NCI-H146 treated with DMSO at 0.1 percent for 48 hours (cell line): ENCODE results near the gene SGMS1.
"Not testable (repeated sequence)": the region's sequence is repeated elsewhere in the genome, so short reads cannot be mapped to it uniquely, and the experiment has no call there.

ENCODE experiments used
- DNase-seq: peaks from one replicate; lab custom pipeline; 2025; ENCODE audit not compliant: unreplicated experiment; lab: John Stamatoyannopoulos, UW

Gene SGMS1

DNA sequence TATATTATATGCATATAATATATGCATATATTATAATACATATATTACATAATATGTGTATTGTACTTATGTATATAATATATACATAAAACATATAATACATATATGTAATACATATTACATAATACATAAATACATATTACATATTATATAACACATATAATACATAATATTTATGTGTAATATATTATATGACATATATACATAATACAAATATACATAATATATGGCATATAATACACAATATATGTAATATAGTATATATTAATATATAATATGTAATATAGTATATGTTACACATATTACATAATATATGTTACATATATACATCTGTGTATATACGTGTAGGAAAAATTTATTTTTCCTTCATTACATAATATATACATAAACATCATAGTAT, 63.4 kb downstream of the SGMS1 start:
- DNase-seq, result no peak

DNA sequence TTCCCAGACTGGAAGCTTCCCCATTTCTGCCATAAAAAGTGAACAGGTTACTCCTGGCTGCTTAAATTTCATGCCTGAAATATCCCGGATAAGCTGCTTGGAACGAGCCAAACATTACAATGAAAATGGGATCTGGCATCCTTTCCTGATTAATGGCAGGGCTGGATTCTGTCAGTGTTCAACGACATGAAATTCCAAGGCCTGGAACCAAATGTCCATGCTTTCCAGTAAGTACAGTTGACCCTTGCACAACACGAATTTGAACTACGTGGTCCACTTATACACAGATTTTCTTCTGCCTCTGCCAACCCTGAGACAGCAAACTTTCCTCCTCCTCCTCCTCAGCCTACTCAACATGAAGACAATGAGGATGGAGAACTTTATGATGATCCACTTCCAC, 65.4 kb downstream of the SGMS1 start:
- DNase-seq, result no peak

DNA sequence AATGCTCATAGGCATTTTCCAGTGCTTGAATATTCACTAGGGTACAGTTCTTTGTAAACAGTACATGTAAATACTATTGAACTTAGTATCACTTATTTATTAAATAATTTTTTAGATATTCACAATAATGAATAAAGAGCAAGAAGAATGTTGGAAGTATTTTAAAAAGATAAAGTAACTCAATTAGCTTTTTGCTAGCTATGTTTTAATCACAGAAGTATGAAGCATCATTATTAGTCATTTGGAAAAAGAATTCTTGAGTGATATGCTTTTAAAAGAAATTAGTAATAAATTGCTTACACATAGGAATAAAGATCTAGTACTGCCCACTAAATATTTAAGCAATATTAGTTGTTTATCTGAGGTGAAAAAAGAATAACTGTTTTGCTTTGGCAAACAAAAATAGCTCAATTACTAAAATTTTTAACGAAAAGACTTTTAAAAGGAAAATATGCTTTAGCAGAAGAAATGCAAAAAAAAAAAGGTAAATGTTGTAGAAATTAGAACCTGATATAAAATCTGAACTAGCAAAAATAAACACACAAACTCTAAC, 66.5 kb downstream of the SGMS1 start:
- DNase-seq, result no peak

DNA sequence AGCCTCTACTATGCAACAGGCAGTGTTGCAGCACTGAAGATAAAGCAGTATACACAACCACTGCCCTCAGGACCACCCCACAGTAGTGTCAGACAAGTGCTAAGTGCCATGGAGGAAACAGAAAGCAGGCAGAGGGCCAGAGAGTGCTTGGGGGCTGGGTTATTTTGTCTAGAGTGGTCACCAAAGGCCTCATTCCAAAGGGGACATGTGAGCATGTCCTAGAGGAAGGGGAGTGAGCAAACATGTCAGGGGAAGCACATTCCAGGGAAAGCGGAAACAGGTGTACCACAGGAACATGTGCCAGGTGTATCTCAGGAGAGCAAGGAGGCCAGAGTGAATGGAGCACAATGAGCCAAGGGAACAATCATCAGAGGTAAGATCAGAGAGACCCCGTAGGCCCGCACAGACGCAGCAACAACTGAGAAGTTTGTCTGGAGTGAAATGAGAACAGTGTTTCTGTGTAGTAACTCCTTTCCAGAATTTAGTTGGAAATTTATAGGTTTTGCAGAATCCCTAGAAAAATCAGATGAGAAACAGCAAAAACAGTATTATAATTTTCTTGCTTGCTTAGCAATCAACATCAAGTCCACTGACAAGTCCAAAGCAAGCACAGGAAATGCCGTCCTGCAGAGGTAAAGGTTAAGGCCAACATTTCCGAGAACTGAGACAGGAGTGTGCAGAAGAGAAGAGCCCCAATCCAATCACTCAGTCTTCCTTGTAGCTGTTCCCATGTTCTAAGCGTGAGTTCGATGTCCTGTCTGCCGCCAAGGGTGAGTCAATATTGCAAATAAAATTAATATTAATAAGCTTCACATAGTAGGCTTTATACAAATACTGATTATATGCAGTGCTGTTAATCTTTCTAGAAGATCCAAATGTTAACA, 67.3 kb downstream of the SGMS1 start:
- no peak for DNase-seq

DNA sequence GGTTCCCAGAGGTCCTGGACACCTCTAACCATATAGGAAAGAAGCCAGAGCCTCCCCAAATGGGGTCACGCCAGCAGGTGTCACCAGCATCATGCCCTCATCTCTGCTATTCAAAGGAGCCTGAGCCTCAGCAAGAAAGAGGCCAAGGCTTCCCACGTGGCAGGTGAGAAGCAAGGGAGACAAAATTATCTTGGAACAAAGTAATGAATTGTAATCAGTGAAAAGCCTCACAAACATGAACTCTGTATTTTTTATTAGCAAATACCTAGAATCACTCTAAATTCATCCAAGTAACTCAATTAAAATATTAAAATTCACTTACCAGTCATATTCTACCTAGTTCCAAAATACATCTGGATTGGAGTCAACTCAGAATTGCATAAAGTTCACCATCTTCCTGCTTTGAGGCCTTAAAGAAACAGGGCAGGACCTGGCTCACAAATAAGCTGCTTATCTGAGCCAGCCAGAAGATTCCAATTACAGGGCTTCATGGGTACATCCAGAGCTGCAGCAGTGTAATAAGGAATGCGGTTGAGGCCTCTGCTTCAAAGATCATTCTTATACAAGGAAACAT, 68.7 kb downstream of the SGMS1 start:
- no peak for DNase-seq

DNA sequence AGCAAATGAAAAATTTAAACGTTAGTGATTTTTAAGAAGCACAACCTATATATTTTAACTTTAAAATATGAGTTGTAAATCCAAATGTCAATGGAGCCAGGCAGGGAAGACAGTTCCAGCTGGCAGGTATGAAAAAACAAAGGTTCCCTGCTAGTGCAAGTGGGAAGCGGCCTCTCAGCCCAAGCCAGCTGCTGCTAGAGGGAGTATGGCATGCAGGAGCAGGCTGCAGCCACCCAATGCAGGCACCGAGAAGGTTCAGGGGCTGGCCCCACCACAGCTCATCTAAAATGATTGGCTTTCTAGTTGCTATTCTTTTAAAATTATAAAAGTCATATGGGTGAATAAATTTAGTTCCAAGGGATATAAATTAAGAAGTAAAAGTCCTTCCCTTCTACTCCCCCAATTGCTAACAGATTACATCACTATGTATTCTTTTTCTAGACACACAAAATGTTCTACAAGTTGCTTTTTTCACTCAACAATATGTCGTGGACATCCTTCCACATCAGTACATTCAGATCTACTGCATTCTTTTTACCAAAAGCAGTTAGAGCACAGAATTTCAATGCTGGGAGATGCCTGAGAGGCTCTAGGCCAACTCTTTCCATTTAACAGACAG, 69.3 kb downstream of the SGMS1 start:
- no peak for DNase-seq

DNA sequence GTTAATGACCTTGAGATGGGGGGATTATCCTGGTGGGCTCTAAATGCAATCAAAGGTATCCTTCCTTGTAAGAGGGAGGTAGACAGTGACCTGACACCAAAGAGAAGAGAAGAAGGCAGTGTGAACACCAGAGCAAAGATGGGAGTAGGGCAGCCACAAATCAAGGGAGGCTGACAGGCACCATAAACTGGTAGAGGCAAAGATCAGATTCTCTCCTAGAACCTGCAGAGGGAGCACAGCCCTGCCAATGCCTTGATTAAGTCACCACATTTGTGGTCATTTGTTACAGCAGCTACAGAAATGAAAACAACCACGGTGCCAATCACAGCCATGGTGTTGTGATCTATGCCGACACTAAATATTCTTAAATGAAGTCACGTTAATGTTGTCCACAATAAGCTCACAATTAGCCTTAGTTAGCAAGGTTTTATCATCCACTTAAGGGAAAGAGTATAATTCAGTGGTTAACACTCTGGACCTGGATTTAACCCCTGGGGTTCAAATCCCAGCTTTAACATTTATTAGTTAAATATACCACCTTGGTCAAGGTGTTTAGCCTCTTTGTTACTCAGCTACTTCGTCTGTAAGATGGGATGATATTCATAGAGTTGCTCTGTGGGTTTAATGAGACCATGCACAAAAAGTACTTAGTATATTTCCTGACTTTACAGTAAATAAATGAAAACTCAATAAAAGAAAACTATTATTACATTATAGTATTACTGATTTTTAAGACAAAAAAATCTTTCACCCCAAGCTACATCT, 70.8 kb downstream of the SGMS1 start:
- no peak for DNase-seq

DNA sequence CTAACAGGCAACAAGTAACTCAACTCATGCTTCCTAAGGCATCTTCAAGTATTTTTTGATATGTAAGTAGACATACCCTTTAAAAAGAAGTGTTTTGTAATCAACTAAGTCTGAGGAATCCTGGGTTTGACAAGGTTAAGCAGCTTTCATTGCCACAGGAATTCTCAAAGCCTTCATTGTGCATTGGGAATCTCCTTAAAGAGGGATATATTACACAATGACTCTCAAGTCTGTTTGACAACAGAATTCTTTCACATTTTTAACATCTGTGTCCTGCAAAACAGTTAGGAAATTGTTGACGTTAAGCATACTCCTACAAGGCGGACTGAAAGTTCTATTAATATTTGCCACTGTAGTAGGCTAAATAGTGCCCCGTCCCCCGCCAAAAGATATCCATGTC, 71.4 kb downstream of the SGMS1 start:
- DNase-seq, result no peak

DNA sequence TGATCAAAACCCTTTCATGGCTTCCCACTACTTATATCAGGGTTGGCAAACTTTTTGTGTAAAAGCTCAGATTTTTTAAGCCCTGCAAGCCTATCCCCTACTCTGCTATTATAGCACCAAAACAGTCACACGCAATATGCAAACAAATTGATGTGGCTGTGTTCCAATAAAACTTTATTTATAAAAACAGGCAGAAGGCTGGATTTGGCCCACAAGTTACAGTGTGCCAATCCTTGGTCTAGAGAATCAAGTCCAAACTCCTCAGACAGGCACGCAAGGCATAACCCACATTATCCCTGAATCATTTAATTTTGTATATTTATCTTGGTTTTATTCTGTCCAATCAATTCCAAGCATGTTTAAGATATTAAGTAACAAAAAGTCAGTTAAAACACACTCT, 71.9 kb downstream of the SGMS1 start:
- DNase-seq, result no peak

DNA sequence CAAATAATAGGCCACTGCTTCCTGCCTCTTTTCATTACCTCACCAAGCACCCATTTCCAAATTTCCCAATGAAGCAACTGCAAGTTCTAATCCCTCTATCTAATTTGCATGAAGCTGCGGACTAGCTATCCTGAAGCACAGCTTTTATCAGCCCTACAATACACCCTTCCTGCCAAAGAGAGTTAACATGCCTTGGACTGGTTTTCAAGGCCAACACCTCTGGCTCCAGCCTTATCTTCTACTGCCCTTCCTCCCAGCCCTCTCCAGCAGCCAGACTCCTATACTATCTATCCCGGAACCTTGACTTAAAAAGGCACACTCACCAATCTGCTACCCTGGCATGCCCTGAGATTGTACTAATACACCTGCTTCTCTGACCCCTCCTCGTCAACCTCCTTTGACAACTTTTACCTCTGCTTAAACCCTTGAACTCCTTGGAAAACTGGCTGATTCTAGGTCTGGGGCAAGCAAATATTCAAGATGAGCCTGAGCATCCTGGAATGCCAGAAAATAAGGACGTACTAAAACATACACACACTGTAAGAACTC, 73.4 kb downstream of the SGMS1 start:
- DNase-seq, result no peak

DNA sequence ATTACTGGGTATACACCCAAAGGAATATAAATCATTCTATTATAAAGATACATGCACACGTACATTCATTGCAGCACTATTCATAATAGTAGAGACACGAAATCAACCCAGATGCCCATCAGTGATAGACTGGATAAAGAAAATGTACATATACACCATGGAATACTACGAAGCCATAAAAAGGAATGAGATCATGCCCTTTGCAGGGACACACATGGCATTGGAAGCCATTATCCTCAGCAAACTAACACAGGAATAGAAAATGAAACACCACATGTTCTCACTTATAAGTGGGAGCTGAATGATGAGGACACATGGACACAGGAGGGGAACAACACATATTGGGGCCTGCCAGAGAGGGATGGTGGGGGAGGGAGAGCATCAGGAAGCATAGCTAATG, 74.6 kb downstream of the SGMS1 start:
- not testable (repeated sequence) for DNase-seq

DNA sequence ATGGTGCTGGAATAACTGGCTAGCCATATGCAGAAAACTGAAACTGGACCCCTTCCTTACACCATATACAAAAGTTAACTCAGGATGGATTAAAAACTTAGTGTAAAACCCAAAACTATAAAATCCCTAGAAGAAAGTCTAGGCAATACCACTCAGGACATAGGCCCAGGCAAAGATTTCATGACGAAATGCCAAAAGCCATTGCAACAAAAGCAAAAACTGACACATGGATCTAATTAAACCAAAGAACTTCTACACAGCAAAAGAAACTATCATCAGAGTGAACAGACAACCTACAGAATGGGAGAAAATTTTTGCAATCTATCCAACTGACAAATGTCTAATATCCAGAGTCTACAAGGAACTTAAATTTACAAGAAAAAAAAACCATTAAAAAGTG, 75.3 kb downstream of the SGMS1 start:
- not testable (repeated sequence) for DNase-seq

DNA sequence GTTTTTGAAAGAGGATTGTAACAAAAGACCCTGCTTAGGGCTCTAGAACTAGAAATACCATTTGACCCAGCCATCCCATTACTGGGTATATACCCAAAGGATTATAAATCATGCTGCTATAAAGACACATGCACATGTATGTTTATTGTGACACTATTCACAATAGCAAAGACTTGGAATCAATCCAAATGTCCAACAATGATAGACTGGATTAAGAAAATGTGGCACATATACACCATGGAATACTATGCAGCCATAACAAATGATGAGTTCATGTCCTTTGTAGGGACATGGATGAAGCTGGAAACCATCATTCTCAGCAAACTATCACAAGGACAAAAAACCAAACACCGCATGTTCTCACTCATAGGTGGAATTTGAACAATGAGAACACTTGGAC, 77.5 kb downstream of the SGMS1 start:
- DNase-seq, result not testable (repeated sequence)

DNA sequence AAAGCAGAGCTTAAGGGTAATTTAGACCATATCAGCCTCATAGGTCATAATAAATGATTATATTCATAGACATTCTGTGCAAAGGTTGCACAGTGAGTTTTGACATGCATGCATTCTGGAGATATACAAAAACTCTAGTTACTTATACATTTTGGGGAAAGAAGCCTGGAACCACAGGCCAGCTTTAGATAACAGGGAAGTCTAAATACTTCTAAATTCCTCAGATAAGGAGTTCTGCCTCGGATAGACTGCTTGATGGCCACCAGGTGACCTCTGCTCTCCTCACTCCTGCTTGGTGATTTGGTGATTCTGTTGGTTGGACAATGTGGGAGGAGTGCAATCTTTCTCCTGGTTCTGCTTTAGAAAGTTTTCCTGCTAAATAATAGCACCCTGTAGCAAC, 77.9 kb downstream of the SGMS1 start:
- DNase-seq, result no peak

DNA sequence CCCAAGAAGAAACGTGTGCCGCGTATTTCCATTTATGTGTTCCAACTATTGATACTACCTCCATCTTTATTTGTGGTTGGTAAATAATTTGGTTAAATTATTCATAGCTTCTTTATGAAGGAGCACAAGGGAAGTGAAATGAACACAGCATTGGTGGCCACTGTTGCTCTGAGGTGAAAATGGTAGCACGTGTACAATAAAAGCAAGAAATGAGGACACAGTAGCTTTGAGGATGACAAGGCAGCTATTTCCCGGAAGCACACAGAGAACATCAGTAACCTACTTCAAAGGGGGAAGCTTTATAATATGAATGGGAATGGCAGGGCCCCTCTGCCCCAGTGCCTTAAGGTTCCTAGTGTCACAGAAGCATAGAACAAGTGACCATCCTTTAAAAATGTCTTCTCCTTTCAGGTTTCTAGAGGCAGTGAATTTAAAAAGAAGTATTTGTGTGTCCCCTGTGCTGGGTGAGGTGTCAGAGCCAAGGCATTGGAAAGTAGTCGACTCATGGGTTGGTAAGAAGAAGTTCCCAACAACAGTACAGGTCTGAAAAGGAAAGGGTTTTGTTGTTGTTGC, 78.8 kb downstream of the SGMS1 start:
- DNase-seq, result no peak

DNA sequence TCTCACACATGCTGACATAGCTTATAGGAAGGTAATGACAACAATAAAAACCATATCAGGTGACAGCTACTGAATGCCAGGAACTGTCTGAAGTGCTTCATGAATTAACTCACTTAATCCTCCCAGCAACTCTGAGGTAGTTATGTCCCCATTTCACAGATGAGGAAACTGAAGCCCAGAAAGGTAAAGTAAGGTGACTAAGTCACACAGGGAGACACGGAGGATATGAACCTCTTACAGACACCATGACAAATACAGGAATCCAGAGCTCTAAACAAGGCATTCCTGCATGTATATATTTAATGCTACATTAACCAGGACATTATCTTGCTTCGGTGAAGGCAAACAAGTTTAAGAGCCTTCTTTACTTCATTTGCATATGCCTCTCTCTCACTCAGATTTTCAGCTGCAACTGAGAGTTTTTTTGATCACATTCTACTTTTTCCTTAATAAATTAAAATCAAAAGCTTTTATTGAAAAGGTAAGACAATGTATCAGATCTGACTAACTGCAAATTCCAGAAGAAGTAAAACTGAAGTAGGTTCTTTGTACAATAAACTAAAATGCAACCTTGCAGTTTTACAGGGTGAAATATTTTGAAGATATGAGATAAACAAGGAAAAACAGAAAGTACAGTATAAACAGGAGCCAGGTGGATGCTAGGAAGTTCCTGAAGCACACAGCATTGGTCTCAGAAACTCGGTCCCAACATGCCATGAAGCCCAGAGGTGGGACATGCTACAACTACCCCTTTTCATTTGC, 79.5 kb downstream of the SGMS1 start:
- DNase-seq, result no peak

DNA sequence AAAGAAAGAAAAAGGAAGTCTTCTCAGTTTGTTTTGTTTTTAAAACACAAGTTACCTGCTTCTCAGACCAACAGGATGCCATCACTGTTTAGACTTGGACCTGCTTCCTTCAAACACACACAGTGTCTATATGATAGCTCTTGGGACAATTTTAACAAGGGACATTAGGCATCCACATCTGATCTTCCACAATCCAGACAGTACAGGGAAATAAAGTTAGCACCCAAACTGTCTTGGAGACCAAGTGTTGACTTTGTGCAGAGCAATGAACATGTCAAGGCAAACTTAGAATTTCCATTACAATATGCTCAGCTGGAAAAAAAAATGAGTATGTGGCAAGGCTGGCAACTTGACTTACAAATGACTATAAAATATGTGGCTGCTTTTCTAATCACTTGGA, 80.9 kb downstream of the SGMS1 start:
- DNase-seq, result no peak

DNA sequence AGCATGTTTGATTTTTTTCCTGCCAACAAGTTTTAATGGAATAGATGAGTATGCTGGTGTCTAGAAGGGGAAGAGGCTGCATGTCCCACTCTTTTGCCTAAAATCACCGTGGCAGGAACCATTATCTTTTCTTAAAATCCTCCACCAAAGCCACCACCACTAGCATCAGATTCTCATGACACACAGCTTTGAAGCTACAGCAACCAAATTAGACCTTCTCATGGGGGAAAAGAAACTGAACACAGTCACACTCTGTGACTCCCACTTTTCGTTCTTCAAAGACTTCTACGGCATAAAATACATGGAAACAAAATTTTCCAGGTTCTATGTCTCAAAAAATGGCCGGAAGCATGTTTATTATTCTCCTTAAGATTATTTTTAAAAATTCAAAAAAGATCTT, 81.8 kb downstream of the SGMS1 start:
- no peak for DNase-seq

DNA sequence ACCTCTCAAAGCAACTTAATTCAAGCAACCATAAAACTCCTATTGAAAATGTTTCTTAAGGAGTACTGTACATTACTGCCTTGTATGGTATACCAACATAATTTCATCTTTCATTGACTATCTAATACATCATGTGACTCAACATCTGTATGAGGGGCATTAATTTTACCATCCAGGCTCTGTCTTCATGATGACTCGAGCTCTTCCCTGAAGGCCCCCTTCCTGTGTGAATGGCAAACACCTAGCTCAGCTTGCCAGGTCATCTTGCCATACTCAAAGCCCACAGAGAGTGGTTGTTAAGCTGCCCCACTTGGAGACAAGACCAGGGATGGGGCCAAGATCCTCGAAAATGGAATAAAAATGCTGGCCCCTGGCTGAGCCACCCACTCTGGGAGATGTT, 82.4 kb downstream of the SGMS1 start:
- DNase-seq, result no peak

DNA sequence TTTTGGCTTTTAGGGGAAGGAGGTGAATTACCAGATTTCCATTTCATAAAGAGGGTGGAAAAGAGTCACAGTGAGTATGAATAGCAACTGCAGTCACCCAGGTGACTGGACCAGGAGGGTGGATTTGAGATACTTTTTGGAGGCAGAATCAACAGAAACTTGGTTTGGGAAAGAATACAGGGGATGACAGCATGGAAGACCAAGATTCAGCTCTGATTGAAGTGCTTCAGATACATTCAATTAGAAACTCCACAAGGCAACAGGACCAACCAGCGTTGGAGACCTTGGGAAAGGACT, 83.0 kb downstream of the SGMS1 start:
- no peak for DNase-seq
